Measurements from ENCODE around the gene BEND4.

Gene BEND4

GRCh38 chr4:42101446-42101975, 50.9 kb downstream of the BEND4 start:
- DNase-seq: no peak

GRCh38 chr4:42088386-42088785, 64.1 kb downstream of the BEND4 start:
- DNase-seq: no peak

- DNase-seq: no peak
Measured at GRCh38 chr4:42083816-42084215, 68.6 kb downstream of the BEND4 start.

GRCh38 chr4:42080306-42080705, 72.1 kb downstream of the BEND4 start:
- DNase-seq: no peak

GRCh38 chr4:42078184-42078801, 74.2 kb downstream of the BEND4 start:
- no peak for DNase-seq

- no peak for DNase-seq
Measured at GRCh38 chr4:42074294-42074693, 78.2 kb downstream of the BEND4 start.

- DNase-seq: no peak
Measured at GRCh38 chr4:42070463-42070862, 82.0 kb downstream of the BEND4 start.

- no peak for DNase-seq
Measured at GRCh38 chr4:42067264-42067663, 85.2 kb downstream of the BEND4 start.

- DNase-seq: no peak
Measured at GRCh38 chr4:42066402-42066801, 86.1 kb downstream of the BEND4 start.

Measured in effector CD8-positive, alpha-beta T cell (primary cell).